SU-DHL-6 (cell line): Measurements from ENCODE around the gene KRT4.

Source experiments
- H2AFZ ChIP-seq: fragments of 200-600 bp; sonication (generic); 2 replicates; pipeline ENCODE4 v1.6.1; 2014; ENCODE audit warnings: low read depth, mild to moderate bottlenecking, moderate library complexity, mixed read lengths, antibody characterized with exemption, low read length; ENCODE audit not compliant: severe bottlenecking
- H3F3A ChIP-seq: fragments of 200-600 bp; shearing (Covaris generic); 2 replicates; pipeline ENCODE4 v1.6.0; 2016; ENCODE audit warnings: antibody characterized with exemption, mild to moderate bottlenecking; ENCODE audit not compliant: insufficient read depth
- H3K27ac ChIP-seq: fragments of 200-600 bp; sonication (generic); 2 replicates; pipeline ENCODE4 v1.5.1; 2016; ENCODE audit warnings: low read depth, mild to moderate bottlenecking, low read length, moderate library complexity, mixed read lengths
- H3K27me3 ChIP-seq: fragments of 200-600 bp; sonication (generic), shearing (Covaris generic); 2 replicates; pipeline ENCODE4 v1.6.0; 2014; ENCODE audit warnings: mild to moderate bottlenecking, low read length
- H3K36me3 ChIP-seq: fragments of 200-600 bp; sonication (generic); 2 replicates; pipeline ENCODE4 v1.6.1; 2014; ENCODE audit warnings: mild to moderate bottlenecking, low read length, mixed read lengths
- H3K4me2 ChIP-seq: fragments of 300-600, 200-600 bp; shearing (Covaris generic), sonication (generic); 2 replicates; pipeline ENCODE4 v1.6.0; 2014; ENCODE audit warnings: low read length, low read depth, mild to moderate bottlenecking; ENCODE audit not compliant: poor library complexity, severe bottlenecking
- H3K4me3 ChIP-seq: fragments of 200-600 bp; sonication (generic); 2 replicates; pipeline ENCODE4 v1.5.1; 2014; ENCODE audit warnings: antibody characterized with exemption, low read length, mild to moderate bottlenecking, mixed read lengths; ENCODE audit not compliant: insufficient read depth, poor library complexity, severe bottlenecking
- H3K79me2 ChIP-seq: fragments of 200-600 bp; sonication (generic); 2 replicates; pipeline ENCODE4 v1.6.1; 2014; ENCODE audit warnings: mild to moderate bottlenecking, low read length, moderate library complexity; ENCODE audit not compliant: insufficient read depth
- H3K9ac ChIP-seq: fragments of 200-600 bp; sonication (generic); 2 replicates; pipeline ENCODE4 v1.7.0; 2014; ENCODE audit warnings: mild to moderate bottlenecking, low read length
- H3K9me2 ChIP-seq: fragments of 200-600 bp; sonication (generic); replicated peaks from 2 replicates; pipeline ENCODE4 v1.6.1; 2014; ENCODE audit warnings: low read length; ENCODE audit not compliant: insufficient read depth
- H3K9me3 ChIP-seq: fragments of 200-600 bp; sonication (generic); 2 replicates; pipeline ENCODE4 v1.6.1; 2014; ENCODE audit warnings: low read length, mixed read lengths; ENCODE audit not compliant: insufficient read depth
- H4K20me1 ChIP-seq: fragments of 200-600 bp; sonication (generic); 2 replicates; pipeline ENCODE4 v1.6.1; 2014; ENCODE audit warnings: low read depth, mild to moderate bottlenecking, antibody characterized with exemption, low read length, moderate library complexity, mixed read lengths
- EZH2phosphoT487 ChIP-seq: fragments of 200-600 bp; sonication (generic), shearing (Covaris generic); conservative IDR thresholded peaks from 2 replicates; pipeline ENCODE4 v1.6.1; 2018; ENCODE audit warnings: mild to moderate bottlenecking, antibody characterized with exemption, low read length, moderate library complexity, mixed read lengths
- TF ChIP-seq, protein P1 (sequence below): fragments of 200-600 bp; sonication (generic); IDR thresholded peaks from one replicate; pipeline ENCODE4 v1.5.1; 2017; ENCODE audit warnings: antibody characterized with exemption, mild to moderate bottlenecking, low read length, moderate library complexity; ENCODE audit not compliant: insufficient read depth, poor library complexity, severe bottlenecking

The KRT4 gene

GRCh38 chr12:52813885-52814709 is at the start of gene KRT4:
Gene KRT4 (minus strand): TSS chr12:52814116. CDS start chr12:52814058, 58 bp downstream.
- Histone ChIP-seq H3K4me3 (no peak within 1 kb of the TSS), H3K4me2 (no peak within 1 kb of the TSS), H4K20me1 (no peaks in the 10 kb centered on the region), H3K27me3 (no peaks in the 10 kb centered on the region), H3K9me3 (no peaks in the 10 kb centered on the region), H3K9ac (no peak within 1 kb of the TSS), H3K36me3 (no peaks in the 10 kb centered on the region), H3K27ac (no peak within 1 kb of the TSS), H3K79me2 (no peaks in the 10 kb centered on the region), H2AFZ (no peak within 1 kb of the TSS), H3K9me2 (no peaks in the 10 kb centered on the region), H3F3A (no peaks in the 10 kb centered on the region)
- TF ChIP-seq, protein P1, sequence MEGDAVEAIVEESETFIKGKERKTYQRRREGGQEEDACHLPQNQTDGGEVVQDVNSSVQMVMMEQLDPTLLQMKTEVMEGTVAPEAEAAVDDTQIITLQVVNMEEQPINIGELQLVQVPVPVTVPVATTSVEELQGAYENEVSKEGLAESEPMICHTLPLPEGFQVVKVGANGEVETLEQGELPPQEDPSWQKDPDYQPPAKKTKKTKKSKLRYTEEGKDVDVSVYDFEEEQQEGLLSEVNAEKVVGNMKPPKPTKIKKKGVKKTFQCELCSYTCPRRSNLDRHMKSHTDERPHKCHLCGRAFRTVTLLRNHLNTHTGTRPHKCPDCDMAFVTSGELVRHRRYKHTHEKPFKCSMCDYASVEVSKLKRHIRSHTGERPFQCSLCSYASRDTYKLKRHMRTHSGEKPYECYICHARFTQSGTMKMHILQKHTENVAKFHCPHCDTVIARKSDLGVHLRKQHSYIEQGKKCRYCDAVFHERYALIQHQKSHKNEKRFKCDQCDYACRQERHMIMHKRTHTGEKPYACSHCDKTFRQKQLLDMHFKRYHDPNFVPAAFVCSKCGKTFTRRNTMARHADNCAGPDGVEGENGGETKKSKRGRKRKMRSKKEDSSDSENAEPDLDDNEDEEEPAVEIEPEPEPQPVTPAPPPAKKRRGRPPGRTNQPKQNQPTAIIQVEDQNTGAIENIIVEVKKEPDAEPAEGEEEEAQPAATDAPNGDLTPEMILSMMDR: no peak
- TF ChIP-seq EZH2phosphoT487: no peak

- Histone ChIP-seq H3K9me2 (no peaks in the 10 kb centered on the region), H3K27ac (no peak overlapping the region), H3F3A (no peaks in the 10 kb centered on the region), H4K20me1 (no peaks in the 10 kb centered on the region), H2AFZ (no peak overlapping the region), H3K4me3 (no peak overlapping the region), H3K4me2 (no peak overlapping the region), H3K9ac (no peak overlapping the region), H3K9me3 (no peaks in the 10 kb centered on the region), H3K27me3 (no peaks in the 10 kb centered on the region), H3K36me3 (no peaks in the 10 kb centered on the region), H3K79me2 (no peaks in the 10 kb centered on the region)
- TF ChIP-seq, protein P1: no peak
- TF ChIP-seq EZH2phosphoT487: no peak
Measured at GRCh38 chr12:52862023-52862422, 48.1 kb upstream of the KRT4 start.

DNA sequence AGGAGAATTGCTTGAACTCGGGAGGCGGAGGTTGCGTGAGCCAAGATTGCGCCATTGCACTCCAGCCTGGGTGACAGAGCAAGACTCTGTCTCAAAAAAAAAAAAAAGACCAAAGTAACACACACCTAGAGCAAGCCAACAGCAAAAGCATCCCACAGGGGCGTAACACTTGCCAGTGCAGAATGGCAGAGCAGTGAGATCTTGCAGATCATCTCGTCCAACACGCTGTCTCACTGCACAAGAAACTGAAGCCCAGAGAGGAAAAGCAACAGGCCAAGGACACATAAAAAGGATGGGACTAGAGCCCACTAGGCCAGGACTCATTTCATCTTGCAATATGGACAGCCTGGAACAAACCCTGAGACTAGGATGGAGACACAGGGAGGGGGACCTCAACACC is 47.6 kb upstream of the KRT4 start:
- TF ChIP-seq EZH2phosphoT487: no peak
- TF ChIP-seq, protein P1: no peak
- H3K4me3 ChIP-seq: no peak overlapping the region
- H3K79me2 ChIP-seq: no peaks in the 10 kb centered on the region
- H3K9me2 ChIP-seq: no peaks in the 10 kb centered on the region
- H2AFZ ChIP-seq: no peak overlapping the region
- no peaks in the 10 kb centered on the region for H4K20me1 ChIP-seq
- H3K9me3 ChIP-seq: no peaks in the 10 kb centered on the region
- H3F3A ChIP-seq: no peaks in the 10 kb centered on the region
- H3K4me2 ChIP-seq: no peak overlapping the region
- no peak overlapping the region for H3K9ac ChIP-seq
- H3K27me3 ChIP-seq: no peaks in the 10 kb centered on the region
- H3K36me3 ChIP-seq: no peaks in the 10 kb centered on the region
- no peak overlapping the region for H3K27ac ChIP-seq
